ENCODE measurements around the gene DEF6. TPM values are rescaled to one million over a fixed set of nuclear protein-coding genes. Genes with fewer than 3 reads are reported as not detected.

DEF6 gene
- total and polyA plus RNA-seq, 2 of the 13 experiments (the other 11 are each of a cell fraction or from before 2014, with no cell fraction given) = 5.2 to 10.0 TPM

- TF ChIP-seq HNF4A (CRISPR knock-in tag; IDR thresholded peaks at IDR 0.05) = peak; percentile 61; the same call in 1 of the 2 replicates
- no peak for TF ChIP-seq ZNF577 (CRISPR knock-in tag; IDR thresholded peaks at IDR 0.05; ENCODE audit: borderline replicate concordance, low read depth)
- TF ChIP-seq DDIT3 (CRISPR knock-in tag; IDR thresholded peaks at IDR 0.05) = peak; percentile 40; the same call in 1 of the 2 replicates
- peak; percentile 88 for TF ChIP-seq SKI (IDR thresholded peaks at IDR 0.05; ENCODE audit: partially characterized antibody)
- peak; percentile 73 for TF ChIP-seq MLX (CRISPR knock-in tag; IDR thresholded peaks at IDR 0.05)
- TF ChIP-seq PRDM10 (CRISPR knock-in tag; IDR thresholded peaks at IDR 0.05; ENCODE audit: low read depth) = peak; percentile 53; the same call in 1 of the 2 replicates
- peak; percentile 33; the same call in 1 of the 2 replicates for TF ChIP-seq GABPA (IDR thresholded peaks at IDR 0.05; ENCODE audit: low read depth, low read length)
- TF ChIP-seq GABPA (CRISPR knock-in tag; IDR thresholded peaks at IDR 0.05; ENCODE audit: low read depth) = peak; percentile 68; the same call in 1 of the 2 replicates
- peak; percentile 88; the same call in 1 of the 2 replicates for TF ChIP-seq ZNF879 (CRISPR knock-in tag; IDR thresholded peaks at IDR 0.05)
- no peak for TF ChIP-seq ZNF282 (IDR thresholded peaks at IDR 0.05; ENCODE audit: partially characterized antibody)
- peak; percentile 62; the same call in 1 of the 2 replicates for TF ChIP-seq ETV6 (CRISPR knock-in tag; conservative IDR thresholded peaks at IDR 0.05)
- peak; percentile 96 for TF ChIP-seq ZBTB34 (CRISPR knock-in tag; IDR thresholded peaks at IDR 0.05)
- no peak for TF ChIP-seq ZNF570 (CRISPR knock-in tag; IDR thresholded peaks at IDR 0.05; ENCODE audit: borderline replicate concordance)
- peak; percentile 79; the same call in 1 of the 2 replicates for TF ChIP-seq ZNF567 (CRISPR knock-in tag; IDR thresholded peaks at IDR 0.05; ENCODE audit: borderline replicate concordance)
- TF ChIP-seq BRF2 (CRISPR knock-in tag; IDR thresholded peaks at IDR 0.05) = peak; percentile 95
- peak; percentile 80 for TF ChIP-seq PRDM4 (CRISPR knock-in tag; IDR thresholded peaks at IDR 0.05; ENCODE audit: borderline replicate concordance)
- TF ChIP-seq ZNF816 (CRISPR knock-in tag; IDR thresholded peaks at IDR 0.05; ENCODE audit: borderline replicate concordance) = peak; percentile 91; the same call in 1 of the 2 replicates
Measured at GRCh38 chr6:35259194-35259947, 38.2 kb upstream of the DEF6 start, which contains the start of gene ZNF76 (continued).

All from HepG2 (cell line).